Fibroblast of lung (primary cell): ENCODE measurements around the gene HTRA3. TPM values are rescaled to one million over a fixed set of nuclear protein-coding genes. Genes with fewer than 3 reads are reported as not detected.

ENCODE experiments used
- DNase-seq, 2 donors: peaks; one replicate each; pipeline versions ENCODE4 v3.0.0 to v3.0.0-alpha.2; 2010; ENCODE audit warnings: low read depth in 2 of 2
- H2AFZ ChIP-seq: 2 replicates; pipeline ENCODE4 v1.5.1; 2012; ENCODE audit warnings: low read length, control low read depth, inconsistent platforms
- H3K27ac ChIP-seq: 2 replicates; pipeline ENCODE4 v1.5.1; 2011; ENCODE audit warnings: low read length, control low read depth; ENCODE audit not compliant: insufficient read depth
- H3K27me3 ChIP-seq: 2 replicates; pipeline ENCODE4 v1.5.1; 2011; ENCODE audit warnings: mild to moderate bottlenecking, low read length; ENCODE audit not compliant: control insufficient read depth, insufficient read depth
- H3K36me3 ChIP-seq: 2 replicates; pipeline ENCODE4 v1.5.1; 2011; ENCODE audit warnings: low read length; ENCODE audit not compliant: control insufficient read depth, insufficient read depth
- H3K4me1 ChIP-seq: 2 replicates; pipeline ENCODE4 v1.5.1; 2011; ENCODE audit warnings: low read length; ENCODE audit not compliant: control insufficient read depth, insufficient read depth; ENCODE audit errors: extremely low read depth
- H3K4me2 ChIP-seq: 2 replicates; pipeline ENCODE4 v1.5.1; 2011; ENCODE audit warnings: low read length, control low read depth; ENCODE audit not compliant: insufficient read depth; ENCODE audit errors: extremely low read depth
- H3K4me3 ChIP-seq, 4 experiments: fragments of 200-600 bp in 1 of 4; sonication (generic) in 1 of 4; replicated peaks in 1 of 4; 2 replicates each; pipeline ENCODE4 v1.5.1; 2011 to 2016; ENCODE audit warnings: low read length in 4 of 4, low read depth in 3 of 4, mild to moderate bottlenecking in 3 of 4, control low read depth in 2 of 4, inconsistent platforms in 1 of 4, mixed read lengths in 1 of 4; ENCODE audit not compliant: insufficient read depth in 1 of 4; ENCODE audit errors: control extremely low read depth in 1 of 4
- H3K79me2 ChIP-seq: 2 replicates; pipeline ENCODE4 v1.5.1; 2012; ENCODE audit warnings: mild to moderate bottlenecking, low read length, inconsistent platforms; ENCODE audit not compliant: control insufficient read depth, insufficient read depth
- H3K9ac ChIP-seq: 2 replicates; pipeline ENCODE4 v1.5.1; 2011; ENCODE audit warnings: mild to moderate bottlenecking, low read length, control low read depth; ENCODE audit not compliant: insufficient read depth
- H3K9me3 ChIP-seq: 2 replicates; pipeline ENCODE4 v1.5.1; 2012; ENCODE audit warnings: low read depth, low read length; ENCODE audit not compliant: control insufficient read depth, insufficient read depth
- H4K20me1 ChIP-seq: 2 replicates; pipeline ENCODE4 v1.5.1; 2011; ENCODE audit warnings: low read length; ENCODE audit not compliant: control insufficient read depth, insufficient read depth; ENCODE audit errors: extremely low read depth
- CTCF ChIP-seq, 2 donors: IDR thresholded peaks in 1 of 2; conservative IDR thresholded peaks in 1 of 2; 1 replicate in 1 of 2; 2 replicates in 1 of 2; pipeline ENCODE4 v1.5.1; 2011 to 2012; ENCODE audit warnings: low read length in 2 of 2, control low read depth in 1 of 2, inconsistent platforms in 1 of 2, low read depth in 1 of 2, mild to moderate bottlenecking in 1 of 2
- EZH2 ChIP-seq: IDR thresholded peaks from 2 replicates; pipeline ENCODE4 v1.5.1; 2012; ENCODE audit warnings: low read length, control low read depth, mild to moderate bottlenecking; ENCODE audit errors: missing control alignments
- polyA plus RNA-seq, 2 donors: library from polyadenylated mRNA; depleted of rRNA in 1 of 2; stranded (reverse) in 1 of 2; unstranded in 1 of 2; fragments of >200 nt; gene quantifications; 2 replicates each; pipeline ENCODE4 v1.2.1, GENCODE V29; 2011 to 2012; ENCODE audit warnings: missing spikeins in 1 of 2
- total RNA-seq: library from RNA; depleted of rRNA; stranded (reverse); fragments of >200 nt; gene quantifications from 2 replicates; pipeline ENCODE4 v1.2.1, GENCODE V29; 2014

Gene HTRA3
- total and polyA plus RNA-seq, 2 donors (not counting 1 experiment from before 2014, with no cell fraction given): 2.8 to 3.5 TPM

DNA sequence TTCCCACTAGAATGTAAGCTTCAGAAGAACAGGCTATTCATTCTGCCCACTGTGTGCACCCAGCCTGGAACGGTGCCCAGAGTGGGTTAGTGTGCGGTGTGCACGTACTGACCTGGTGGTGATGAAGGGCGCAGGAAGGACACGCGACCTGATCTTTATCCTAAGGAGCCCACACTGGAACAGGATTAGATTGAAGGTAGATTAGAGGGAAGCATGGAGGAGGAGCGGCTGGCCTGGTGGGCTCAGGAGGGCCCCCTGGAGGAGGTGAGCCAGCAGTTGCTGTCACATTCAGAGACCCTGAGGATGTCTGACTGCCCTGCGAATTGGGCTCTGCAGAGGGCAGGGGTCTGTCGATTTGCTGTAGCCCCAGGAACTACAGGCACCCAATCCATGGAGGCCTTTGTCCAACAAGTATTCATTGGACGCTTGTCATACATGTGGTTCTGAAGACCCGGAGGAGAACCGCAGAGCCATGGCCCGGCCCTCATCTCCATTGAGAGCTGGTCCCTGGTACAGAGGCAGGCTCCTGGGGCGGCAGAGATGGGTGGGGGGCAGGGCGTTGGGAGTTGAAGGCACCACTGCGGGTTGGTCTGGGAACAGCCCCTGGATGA, 73.2 kb downstream of the HTRA3 start:
- H3K79me2 ChIP-seq: no peaks in the 10 kb centered on the region
- no peak overlapping the region for H3K4me2 ChIP-seq
- no peak for DNase-seq
- H3K27ac ChIP-seq: no peak overlapping the region
- TF ChIP-seq CTCF (conservative IDR thresholded peaks at IDR 0.05 in 1 of 2, IDR thresholded peaks at IDR 0.05 in 1 of 2; ENCODE audit: low read depth in 1 of 2, low read length in 2 of 2): peak in 1 of 2 donors; percentile 25
- no peak for TF ChIP-seq EZH2
- H3K9me3 ChIP-seq: no peaks in the 10 kb centered on the region
- H3K27me3 ChIP-seq: no peaks in the 10 kb centered on the region
- no peak overlapping the region for H2AFZ ChIP-seq
- H4K20me1 ChIP-seq: no peaks in the 10 kb centered on the region
- H3K9ac ChIP-seq: no peak overlapping the region
- H3K4me3 ChIP-seq: no peak overlapping the region
- H3K4me1 ChIP-seq: no peaks in the 10 kb centered on the region
- no peaks in the 10 kb centered on the region for H3K36me3 ChIP-seq

GRCh38 chr4:8343262-8343966, 73.9 kb downstream of the HTRA3 start:
- DNase-seq: no peak
- H2AFZ ChIP-seq: no peak overlapping the region

GRCh38 chr4:8343967-8344331, 74.4 kb downstream of the HTRA3 start:
- no peaks in the 10 kb centered on the region for H4K20me1 ChIP-seq
- TF ChIP-seq EZH2 (no peak), CTCF (conservative IDR thresholded peaks at IDR 0.05 in 1 of 2, IDR thresholded peaks at IDR 0.05 in 1 of 2; ENCODE audit: low read depth in 1 of 2, low read length in 2 of 2) (no peak)
- H3K79me2 ChIP-seq: no peaks in the 10 kb centered on the region
- H3K9me3 ChIP-seq: no peaks in the 10 kb centered on the region
- no peak overlapping the region for H3K27ac ChIP-seq
- no peaks in the 10 kb centered on the region for H3K4me1 ChIP-seq
- no peak overlapping the region for H3K4me3 ChIP-seq
- H3K4me2 ChIP-seq: no peak overlapping the region
- no peak overlapping the region for H3K9ac ChIP-seq
- no peaks in the 10 kb centered on the region for H3K27me3 ChIP-seq
- no peak overlapping the region for H2AFZ ChIP-seq
- DNase-seq: no peak
- H3K36me3 ChIP-seq: no peaks in the 10 kb centered on the region

More at GRCh38 chr4:8343262-8343966, 73.9 kb downstream of the HTRA3 start:
- no peaks in the 10 kb centered on the region for H3K4me1 ChIP-seq
- TF ChIP-seq CTCF (conservative IDR thresholded peaks at IDR 0.05 in 1 of 2, IDR thresholded peaks at IDR 0.05 in 1 of 2; ENCODE audit: low read depth in 1 of 2, low read length in 2 of 2): no peak
- TF ChIP-seq EZH2: no peak
- H3K9ac ChIP-seq: no peak overlapping the region
- no peak overlapping the region for H3K27ac ChIP-seq
- H3K79me2 ChIP-seq: no peaks in the 10 kb centered on the region
- H3K9me3 ChIP-seq: no peaks in the 10 kb centered on the region
- no peaks in the 10 kb centered on the region for H3K36me3 ChIP-seq
- no peaks in the 10 kb centered on the region for H4K20me1 ChIP-seq
- no peak overlapping the region for H3K4me3 ChIP-seq
- H3K27me3 ChIP-seq: no peaks in the 10 kb centered on the region
- no peak overlapping the region for H3K4me2 ChIP-seq
